Stimulated activated CD8-positive, alpha-beta memory T cell treated with anti-CD3 and anti-CD28 coated beads, Interleukin-4, amount 100 ng/mL, for 4 hours (primary cell): ENCODE results near the gene PARP14.
A peak's percentile ranks its signal among the peaks of the same experiment; 100 is the strongest.
"Not testable (repeated sequence)": the region's sequence is repeated elsewhere in the genome, so short reads cannot be mapped to it uniquely, and the experiment has no call there.

Experiments
- DNase-seq, 2 donors: peaks; one replicate each; pipeline ENCODE4 v3.0.0-alpha.2; 2020; ENCODE audit warnings: low read depth in 2 of 2, low spot score in 1 of 2

The PARP14 gene

DNA sequence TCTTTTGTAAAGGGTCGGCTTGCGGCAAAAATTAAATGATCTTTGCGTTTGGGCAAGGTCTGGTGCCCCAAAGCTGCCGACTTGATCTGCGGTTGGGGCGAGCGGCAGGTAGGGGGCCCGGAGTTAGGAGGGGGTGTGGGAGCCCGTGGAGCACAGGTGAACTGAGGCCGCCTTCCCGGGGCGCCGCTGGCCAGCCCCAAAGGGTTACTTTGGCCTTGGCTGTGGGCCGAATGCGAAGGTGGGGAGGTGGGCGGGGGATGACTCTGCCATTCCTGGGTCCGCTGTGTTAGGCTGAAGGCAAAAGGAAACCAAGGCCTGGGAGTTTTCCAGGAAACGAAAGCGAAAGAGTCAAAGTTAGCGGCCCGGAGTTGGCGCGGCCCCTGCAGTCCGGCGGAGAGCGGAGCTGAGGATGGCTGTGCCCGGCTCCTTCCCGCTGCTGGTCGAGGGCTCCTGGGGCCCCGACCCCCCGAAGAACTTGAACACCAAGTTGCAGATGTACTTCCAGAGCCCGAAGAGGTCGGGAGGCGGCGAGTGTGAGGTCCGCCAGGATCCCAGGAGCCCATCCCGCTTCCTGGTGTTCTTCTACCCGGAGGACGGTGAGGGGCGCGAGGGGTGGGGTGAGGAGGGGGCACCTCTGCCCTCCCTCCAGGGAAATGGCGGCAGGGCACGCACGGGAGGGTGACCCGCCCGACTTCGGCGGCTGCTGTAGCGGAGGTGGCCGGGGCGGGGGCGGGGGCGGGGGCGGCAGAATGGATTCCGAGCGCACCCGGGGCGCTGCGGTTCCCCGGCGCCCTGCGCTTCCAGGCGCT lies at the start of gene PARP14:
Gene PARP14, plus strand, starts transcription at position 365 of the 809 bp plus-strand sequence. Its CDS starts 45 bp downstream, at position 410.
- peak; percentile 46 to 48 for DNase-seq

GRCh38 chr3:122635789-122636188 lies 44.9 kb upstream of the PARP14 start:
- no peak for DNase-seq

DNA sequence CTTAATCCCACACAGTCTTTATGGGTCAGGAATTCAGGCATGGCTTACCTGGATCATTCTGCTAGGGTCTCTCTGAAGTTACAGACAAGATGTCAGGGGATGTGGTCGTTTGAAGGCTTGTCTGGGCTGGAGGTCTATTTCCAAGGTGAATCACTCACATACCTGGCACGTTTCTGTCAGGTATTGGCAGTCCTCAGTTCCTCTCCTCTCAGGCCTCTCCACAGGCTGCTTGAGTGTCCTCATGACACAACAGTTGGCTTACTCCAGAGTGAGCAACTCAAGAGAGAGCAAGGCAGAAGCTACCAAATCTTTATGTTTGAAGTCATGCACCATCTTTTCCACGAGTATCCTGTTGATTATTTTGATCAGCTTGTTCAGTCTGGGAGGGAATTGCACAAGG lies 43.9 kb upstream of the PARP14 start:
- DNase-seq: no peak

- no peak for DNase-seq
Measured at GRCh38 chr3:122640437-122640999, 40.1 kb upstream of the PARP14 start.

DNA sequence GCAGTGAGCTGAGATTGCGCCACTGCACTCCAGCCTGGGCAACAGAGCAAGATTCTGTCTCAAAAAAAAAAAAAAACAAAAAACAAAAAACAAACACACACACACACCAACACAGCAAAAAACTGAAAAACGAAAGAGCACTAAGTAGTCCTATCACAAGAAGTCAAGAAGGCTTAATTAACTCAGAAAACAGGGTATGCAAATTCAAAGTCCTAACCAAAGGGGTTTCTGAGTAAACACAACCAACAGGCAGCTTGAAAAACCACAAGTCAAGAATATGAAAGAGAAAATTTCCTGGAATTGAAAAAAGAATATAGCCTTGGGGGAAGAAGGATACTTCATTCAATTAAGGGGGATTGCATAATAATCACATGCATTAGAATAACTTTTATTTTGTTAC lies 37.7 kb upstream of the PARP14 start:
- DNase-seq: no peak

GRCh38 chr3:122646146-122646988 lies 34.3 kb upstream of the PARP14 start:
- DNase-seq: no peak

DNA sequence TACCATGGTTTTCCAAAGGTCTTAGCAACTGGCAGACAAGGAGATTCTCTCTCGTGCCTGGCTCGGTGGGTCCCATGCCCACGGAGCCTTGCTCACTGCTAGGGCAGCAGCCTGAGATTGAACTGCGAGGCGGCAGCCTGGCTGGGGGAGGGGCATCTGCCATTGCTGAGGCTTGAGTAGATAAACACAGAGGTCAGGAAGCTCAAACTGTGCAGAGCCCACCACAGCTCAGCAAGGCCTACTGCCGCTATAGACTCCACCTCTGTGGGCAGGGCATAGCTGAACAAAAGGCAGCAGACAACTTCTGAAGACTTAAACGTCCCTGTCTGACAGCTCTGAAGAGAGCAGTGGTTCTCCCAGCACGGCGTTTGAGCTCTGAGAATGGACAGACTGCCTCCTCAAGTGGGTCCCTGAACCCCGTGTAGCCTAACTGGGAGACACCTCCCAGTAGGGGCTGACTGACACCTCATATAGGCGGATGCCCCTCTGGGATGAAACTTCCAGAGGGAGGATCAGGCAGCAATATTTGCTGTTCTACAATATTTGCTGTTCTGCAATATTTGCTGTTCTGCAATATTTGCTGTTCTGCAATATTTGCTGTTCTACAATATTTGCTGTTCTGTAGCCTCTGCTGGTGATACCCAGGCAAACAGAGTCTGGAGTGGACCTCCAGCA lies 29.3 kb upstream of the PARP14 start:
- not testable (repeated sequence) for DNase-seq

- not testable (repeated sequence) for DNase-seq
Measured at GRCh38 chr3:122651962-122652361, 28.7 kb upstream of the PARP14 start.

GRCh38 chr3:122658336-122658735 lies 22.3 kb upstream of the PARP14 start:
- not testable (repeated sequence) for DNase-seq

DNA sequence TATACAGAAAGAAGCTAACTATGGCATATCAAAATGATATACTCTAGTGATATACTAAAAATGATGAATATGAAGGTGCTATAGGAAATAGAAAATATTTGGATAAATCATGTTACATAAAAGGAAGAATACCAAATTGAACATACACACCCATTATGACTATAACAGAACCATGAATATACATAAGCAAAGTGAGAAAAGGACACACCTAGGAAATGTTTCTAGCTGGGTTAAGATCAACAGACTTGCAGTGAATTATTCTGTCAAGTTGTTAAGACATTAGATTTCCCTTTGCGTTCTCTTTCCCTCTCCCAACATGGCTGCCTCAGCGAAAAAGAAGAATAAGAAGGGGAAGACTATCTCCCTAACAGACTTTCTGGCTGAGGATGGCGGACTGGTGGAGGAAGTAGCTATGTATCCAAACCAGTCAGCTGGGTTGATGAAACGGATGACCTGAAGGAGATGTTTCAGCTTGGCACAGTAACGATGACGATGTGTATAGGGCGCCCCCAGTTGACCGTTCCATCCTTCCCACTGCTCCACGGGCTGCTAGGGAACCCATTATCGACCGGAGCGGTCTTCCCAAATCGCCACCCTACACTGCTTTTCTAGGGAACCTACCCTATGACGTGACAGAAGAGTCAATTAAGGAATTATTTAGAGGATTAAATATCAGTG lies 20.2 kb upstream of the PARP14 start:
- DNase-seq: no peak

DNA sequence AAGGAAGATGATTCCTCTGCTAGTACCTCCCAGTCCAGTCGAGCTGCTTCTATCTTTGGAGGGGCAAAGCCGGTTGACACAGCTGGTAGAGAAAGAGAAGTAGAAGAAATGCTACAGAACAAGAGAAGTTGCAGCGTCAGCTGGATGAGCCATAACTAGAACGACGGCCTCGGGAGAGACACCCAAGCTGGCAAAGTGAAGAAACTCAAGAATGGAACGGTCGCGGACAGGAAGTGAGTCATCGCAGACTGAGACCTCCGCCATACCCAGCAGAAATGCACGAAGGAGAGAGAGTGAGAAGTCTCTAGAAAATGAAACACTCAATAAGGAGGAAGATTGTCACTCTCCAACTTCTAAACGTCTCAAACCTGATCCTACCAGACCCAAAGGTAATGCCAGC lies 19.0 kb upstream of the PARP14 start:
- DNase-seq: no peak

DNA sequence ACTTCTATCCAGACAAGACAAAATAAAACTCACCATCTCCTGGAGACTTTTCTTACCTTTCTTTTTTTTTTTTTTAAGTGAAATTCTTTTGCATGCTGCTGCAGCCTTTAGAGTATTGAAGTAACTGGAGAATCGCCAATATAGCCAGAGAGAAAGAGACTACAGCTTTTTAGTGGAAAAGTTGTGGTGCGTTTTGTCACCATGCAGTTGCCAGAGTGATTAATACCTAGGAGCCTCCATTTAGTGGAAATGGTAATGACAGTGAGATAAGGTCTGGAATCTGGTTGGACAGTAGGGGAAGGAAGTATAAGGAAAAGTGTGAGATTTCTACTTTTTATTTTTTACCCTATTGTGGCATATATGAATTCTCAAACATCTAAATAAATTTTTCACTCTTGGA lies 18.1 kb upstream of the PARP14 start:
- no peak for DNase-seq

DNA sequence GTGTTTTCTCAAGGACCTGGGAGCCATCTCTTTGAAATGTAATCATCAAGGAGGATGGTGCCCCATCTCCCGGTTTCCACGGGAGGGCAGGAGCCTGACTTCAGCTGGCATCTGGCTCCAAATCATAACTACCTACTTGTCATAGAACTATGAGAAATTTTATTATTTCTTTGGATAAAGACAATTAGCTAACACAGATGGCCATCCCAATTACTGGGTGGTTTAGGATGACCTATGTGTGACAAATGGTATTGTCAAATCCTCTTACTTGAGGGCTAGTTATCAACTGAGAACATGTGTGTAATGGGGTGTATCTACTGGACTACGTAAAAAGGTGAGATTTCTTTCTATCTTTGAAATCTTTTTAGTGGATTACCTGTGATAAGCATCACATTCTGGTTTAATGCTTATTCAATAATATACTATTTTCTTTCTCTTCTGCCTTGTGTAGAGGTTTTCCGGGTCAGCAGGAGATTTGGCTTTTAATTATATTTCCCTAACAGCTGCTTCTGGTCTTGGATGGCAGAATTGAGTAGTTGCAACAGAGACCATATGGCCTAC lies 15.3 kb upstream of the PARP14 start:
- no peak for DNase-seq

DNA sequence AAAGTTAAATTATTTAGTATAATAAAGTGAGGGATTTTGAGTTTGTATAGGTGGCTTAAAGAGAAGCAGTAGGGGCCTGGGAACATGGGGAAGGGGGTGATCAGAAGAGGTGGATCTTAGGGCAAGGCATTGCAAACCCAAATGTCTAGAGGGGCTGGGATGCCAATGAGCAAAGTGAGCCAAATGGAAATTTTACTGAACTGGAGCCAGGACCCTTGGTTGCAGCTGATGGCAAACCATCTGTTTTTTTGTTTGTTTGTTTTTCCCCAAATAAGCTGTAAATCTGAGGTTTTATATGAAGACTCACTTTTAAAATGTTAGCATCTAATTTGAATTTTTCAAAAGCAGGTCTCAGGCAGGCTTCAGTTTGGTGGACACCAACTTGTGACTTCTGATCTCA lies 14.8 kb upstream of the PARP14 start:
- no peak for DNase-seq

- DNase-seq: no peak
Measured at GRCh38 chr3:122668930-122669730, 11.5 kb upstream of the PARP14 start.

DNA sequence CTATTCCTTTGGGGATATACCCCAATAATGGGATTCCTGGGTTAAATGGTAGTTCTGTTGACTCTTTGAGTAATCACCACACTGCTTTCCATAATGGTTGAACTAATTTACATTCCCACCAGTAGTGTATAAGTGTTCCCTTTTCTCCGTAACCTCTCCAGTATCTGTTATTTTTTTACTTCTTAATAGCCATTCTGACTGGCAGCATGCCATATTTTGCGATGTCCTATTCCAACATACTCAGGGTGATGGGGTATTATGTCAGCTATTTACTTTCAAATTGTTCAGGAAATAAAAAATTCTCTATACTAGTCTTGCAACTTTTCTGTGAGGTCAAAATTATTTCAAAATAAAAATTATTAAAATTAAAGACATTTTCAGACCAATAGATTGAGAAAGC lies 9.1 kb upstream of the PARP14 start:
- no peak for DNase-seq

GRCh38 chr3:122674339-122674738 lies 6.3 kb upstream of the PARP14 start:
- DNase-seq: no peak

DNA sequence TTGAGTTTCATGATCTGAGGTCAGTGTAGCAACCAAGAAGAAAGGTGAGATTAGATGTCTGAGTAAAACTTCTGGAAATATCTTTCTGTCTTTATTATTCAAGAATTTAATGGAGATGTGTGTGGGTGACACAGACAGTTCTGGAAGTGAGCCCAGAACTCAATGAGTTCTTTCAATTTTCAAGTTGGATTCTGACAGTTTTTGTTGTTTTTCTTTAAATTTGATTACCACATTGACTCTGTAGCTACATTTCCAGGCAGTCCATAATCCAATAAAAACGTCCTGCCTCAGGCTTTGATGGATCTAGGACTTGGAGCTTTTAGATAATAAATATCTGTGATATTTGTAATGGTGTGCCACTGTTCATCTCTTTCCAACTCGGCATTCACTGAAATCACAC lies 3.9 kb upstream of the PARP14 start:
- DNase-seq: no peak

DNA sequence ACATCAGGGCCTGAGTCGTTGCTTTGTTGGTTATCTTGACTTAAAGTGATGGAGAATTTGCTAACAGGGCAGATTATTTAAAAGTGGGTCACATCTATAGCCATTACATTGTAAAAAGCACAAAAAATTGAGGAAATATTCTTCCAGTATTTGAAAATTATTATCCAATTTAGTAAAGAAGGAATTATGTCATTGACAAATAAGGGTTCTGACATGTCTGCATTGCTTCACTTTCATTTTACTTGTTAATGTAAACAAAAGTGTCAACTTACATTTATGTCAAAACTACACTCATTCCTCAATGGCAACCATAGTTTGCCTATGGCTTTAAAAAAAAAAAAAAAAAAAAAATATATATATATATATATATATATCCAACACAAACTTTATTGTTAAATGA lies 3.4 kb upstream of the PARP14 start:
- no peak for DNase-seq

GRCh38 chr3:122678506-122678905 lies 2.1 kb upstream of the PARP14 start:
- no peak for DNase-seq
